K562 (cell line): ENCODE data around the gene LRRC8E. TPM values are rescaled to one million over a fixed set of nuclear protein-coding genes. Genes with fewer than 3 reads are reported as not detected.

Source experiments
- CXXC5 ChIP-seq: fragments of 250-450 bp; sonication (Bioruptor Pico); IDR thresholded peaks from 2 replicates; pipeline ENCODE4 v1.8.0; 2022; ENCODE audit warnings: inconsistent platforms, mild to moderate bottlenecking, moderate library complexity
- DMBX1 ChIP-seq: fragments of 250-450 bp; sonication (Bioruptor Pico); IDR thresholded peaks from 2 replicates; pipeline ENCODE4 v1.8.0; 2022; ENCODE audit warnings: inconsistent platforms, mild to moderate bottlenecking, moderate library complexity, borderline replicate concordance
- ESRRA ChIP-seq: fragments of 450-650 bp; IDR thresholded peaks from 2 replicates; pipeline ENCODE4 v1.6.1; 2014; ENCODE audit warnings: low read depth, mild to moderate bottlenecking, moderate library complexity, borderline replicate concordance
- KDM2B ChIP-seq: fragments of 250-450 bp; sonication (Bioruptor Pico); IDR thresholded peaks from 2 replicates; pipeline ENCODE4 v1.8.0; 2021; ENCODE audit warnings: mild to moderate bottlenecking, moderate library complexity
- NR2C2 ChIP-seq, 2 experiments: fragments of 200-800 bp in 1 of 2; sonication (Bioruptor generic) in 1 of 2; sonication (generic) in 1 of 2; formaldehyde crosslinking in 1 of 2; IDR thresholded peaks; 2 replicates each; pipeline versions ENCODE4 v1.6.1 to v1.8.0; 2016 to 2022; ENCODE audit warnings: mild to moderate bottlenecking in 1 of 2, missing compliant biosample characterization in 1 of 2, missing genetic modification characterization in 1 of 2, missing genetic modification reagents in 1 of 2
- PHF20 ChIP-seq: fragments of 450-650 bp; IDR thresholded peaks from 2 replicates; pipeline ENCODE4 v1.6.1; 2018; ENCODE audit not compliant: partially characterized antibody
- PRMT5 ChIP-seq: sonication (generic); formaldehyde crosslinking; IDR thresholded peaks from 2 replicates; pipeline ENCODE4 v1.5.0; 2020; ENCODE audit warnings: missing genetic modification reagents
- SIN3A ChIP-seq, 2 experiments: fragments of 150-350 bp in 1 of 2; IDR thresholded peaks; 2 replicates each; pipeline ENCODE4 v1.6.1; 2011 to 2016; ENCODE audit warnings: borderline replicate concordance in 2 of 2, low read depth in 2 of 2, low read length in 2 of 2, mild to moderate bottlenecking in 2 of 2, moderate library complexity in 2 of 2; ENCODE audit not compliant: control insufficient read depth in 1 of 2
- SMARCE1 ChIP-seq: fragments of 450-650 bp; IDR thresholded peaks from 2 replicates; pipeline ENCODE4 v1.7.1; 2016; ENCODE audit warnings: mild to moderate bottlenecking
- SNRNP70 ChIP-seq: fragments of 200-400 bp; formaldehyde crosslinking; optimal IDR thresholded peaks from 2 replicates; pipeline ENCODE3; 2017; ENCODE audit warnings: low read depth, low read length
- ZNF324 ChIP-seq: fragments of 250-450 bp; sonication (Bioruptor Pico); IDR thresholded peaks from 2 replicates; pipeline ENCODE4 v1.4.0; 2020; ENCODE audit warnings: mild to moderate bottlenecking
- ZNF586 ChIP-seq: fragments of 450-650 bp; formaldehyde crosslinking; conservative IDR thresholded peaks from 2 replicates; pipeline ENCODE4 v1.4.0; 2020; ENCODE audit warnings: mild to moderate bottlenecking, moderate library complexity
- ZNF79 ChIP-seq: fragments of 250-450 bp; sonication (Bioruptor Pico); IDR thresholded peaks from 2 replicates; pipeline ENCODE4 v1.4.0; 2020; ENCODE audit warnings: low read depth, mild to moderate bottlenecking, moderate library complexity
- polyA plus RNA-seq, 8 experiments: library from polyadenylated mRNA; depleted of rRNA in 4 of 8; stranded (reverse) in 5 of 8; unstranded in 3 of 8; fragments of >200 nt; fragmentation: Nextera tagmentation in 2 of 8; fragmentation: Illumina TruSeq in 1 of 8; extraction: Ambion mirVana in 2 of 8; extraction: Trizol in 1 of 8; gene quantifications; 2 replicates each; pipeline versions ENCODE4 v1.2.1 to v1.2.3, GENCODE V29; 2011 to 2014; ENCODE audit warnings: inconsistent platforms in 1 of 8, missing spikeins in 1 of 8
- total RNA-seq, 7 experiments: library from RNA; depleted of rRNA in 6 of 7; stranded (reverse); fragments of >200 nt in 6 of 7; fragmentation: Illumina TruSeq in 2 of 7; extraction: Trizol in 2 of 7; gene quantifications; 2 replicates each; pipeline versions ENCODE4 v1.2.1 to v1.2.3, GENCODE V29; 2011 to 2021; ENCODE audit warnings: low replicate concordance in 1 of 7
- TF ChIP-seq, protein P1 (sequence below): fragments of 450-650 bp; conservative IDR thresholded peaks from 2 replicates; pipeline ENCODE4 v1.6.1; 2016; ENCODE audit warnings: missing genetic modification characterization, low read depth, mild to moderate bottlenecking, control low read depth, missing compliant biosample characterization
- TF ChIP-seq, protein P2 (sequence below), 3 experiments: fragments of 200-800 bp in 1 of 3; fragments of 250-450 bp in 1 of 3; fragments of 450-650 bp in 1 of 3; sonication (Bioruptor Pico) in 1 of 3; sonication (Bioruptor generic) in 1 of 3; formaldehyde crosslinking in 1 of 3; IDR thresholded peaks; 2 replicates each; pipeline versions ENCODE4 v1.6.1 to v1.8.0; 2016 to 2022; ENCODE audit warnings: mild to moderate bottlenecking in 2 of 3, missing genetic modification characterization in 2 of 3, missing compliant biosample characterization in 1 of 3, moderate library complexity in 1 of 3
- TF ChIP-seq, protein P3 (sequence below): fragments of 200-400 bp; formaldehyde crosslinking; IDR thresholded peaks from 2 replicates; pipeline ENCODE4 v1.6.1; 2017; ENCODE audit warnings: mild to moderate bottlenecking, low read depth, low read length, moderate library complexity

The LRRC8E gene
- total and polyA plus RNA-seq, 9 of the 15 experiments (the other 6 are each of a cell fraction or from before 2014, with no cell fraction given): 0.08 to 5.7 (median 3.5) TPM; not detected in 1

DNA sequence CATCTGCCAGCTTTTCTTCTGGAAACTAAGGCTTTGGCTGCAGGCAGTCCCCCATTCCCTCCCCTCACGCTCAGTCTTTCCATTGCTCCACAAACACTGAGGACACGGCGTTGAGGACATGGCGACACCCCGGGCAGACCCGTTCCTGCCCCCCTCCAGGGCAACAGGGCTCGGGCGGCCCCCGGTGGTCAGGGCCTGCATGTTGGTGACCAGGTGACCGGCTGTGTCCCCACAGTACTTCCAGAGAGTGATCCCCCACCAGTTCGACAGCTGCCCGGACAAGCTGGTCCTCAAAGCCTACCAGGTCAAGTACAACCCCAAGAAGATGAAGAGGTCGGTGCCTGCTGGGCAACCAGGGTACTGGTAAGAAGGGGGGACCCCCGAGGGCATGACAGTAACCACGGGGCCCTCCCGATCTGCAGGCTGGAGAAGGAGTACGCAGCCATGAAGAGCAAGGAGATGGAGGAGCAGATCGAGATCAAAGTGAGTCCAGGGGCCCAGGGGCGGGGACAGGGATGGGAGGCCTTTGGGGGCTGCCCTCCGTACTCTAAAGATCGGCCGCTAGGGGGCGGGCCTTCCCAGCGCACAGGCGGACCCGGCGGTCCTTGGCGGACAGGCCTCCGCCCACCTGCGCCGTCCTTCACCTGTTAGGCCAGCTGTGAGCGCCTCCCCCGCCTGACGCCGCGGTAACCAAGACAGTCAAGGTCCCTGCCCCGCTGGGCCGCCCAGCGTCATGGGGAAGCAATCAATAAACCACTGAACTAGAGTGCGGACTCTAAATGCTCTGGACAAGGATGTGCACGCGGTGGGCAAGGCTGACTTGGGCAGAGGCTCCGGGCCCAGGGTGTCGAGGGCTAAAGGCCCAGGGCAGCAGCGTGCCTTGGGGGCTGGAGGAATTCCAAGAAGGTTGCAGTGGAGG is 35.2 kb upstream of the LRRC8E start (continued):
- TF ChIP-seq CXXC5 (CRISPR knock-in tag): peak; percentile 70
- TF ChIP-seq ZNF324 (CRISPR knock-in tag): no peak
- TF ChIP-seq, protein P1, sequence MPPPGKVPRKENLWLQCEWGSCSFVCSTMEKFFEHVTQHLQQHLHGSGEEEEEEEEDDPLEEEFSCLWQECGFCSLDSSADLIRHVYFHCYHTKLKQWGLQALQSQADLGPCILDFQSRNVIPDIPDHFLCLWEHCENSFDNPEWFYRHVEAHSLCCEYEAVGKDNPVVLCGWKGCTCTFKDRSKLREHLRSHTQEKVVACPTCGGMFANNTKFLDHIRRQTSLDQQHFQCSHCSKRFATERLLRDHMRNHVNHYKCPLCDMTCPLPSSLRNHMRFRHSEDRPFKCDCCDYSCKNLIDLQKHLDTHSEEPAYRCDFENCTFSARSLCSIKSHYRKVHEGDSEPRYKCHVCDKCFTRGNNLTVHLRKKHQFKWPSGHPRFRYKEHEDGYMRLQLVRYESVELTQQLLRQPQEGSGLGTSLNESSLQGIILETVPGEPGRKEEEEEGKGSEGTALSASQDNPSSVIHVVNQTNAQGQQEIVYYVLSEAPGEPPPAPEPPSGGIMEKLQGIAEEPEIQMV (tag): no peak
- 0 out of 2 replicates have a peak, but pooled peaks have one; percentile 31 for TF ChIP-seq ESRRA
- TF ChIP-seq NR2C2 (CRISPR knock-in tag; IDR thresholded peaks at IDR 0.05): no peak
- TF ChIP-seq NR2C2 (tag; IDR thresholded peaks at IDR 0.05): no peak
- no peak for TF ChIP-seq DMBX1 (CRISPR knock-in tag)
- TF ChIP-seq PHF20: no peak
- TF ChIP-seq, protein P2, sequence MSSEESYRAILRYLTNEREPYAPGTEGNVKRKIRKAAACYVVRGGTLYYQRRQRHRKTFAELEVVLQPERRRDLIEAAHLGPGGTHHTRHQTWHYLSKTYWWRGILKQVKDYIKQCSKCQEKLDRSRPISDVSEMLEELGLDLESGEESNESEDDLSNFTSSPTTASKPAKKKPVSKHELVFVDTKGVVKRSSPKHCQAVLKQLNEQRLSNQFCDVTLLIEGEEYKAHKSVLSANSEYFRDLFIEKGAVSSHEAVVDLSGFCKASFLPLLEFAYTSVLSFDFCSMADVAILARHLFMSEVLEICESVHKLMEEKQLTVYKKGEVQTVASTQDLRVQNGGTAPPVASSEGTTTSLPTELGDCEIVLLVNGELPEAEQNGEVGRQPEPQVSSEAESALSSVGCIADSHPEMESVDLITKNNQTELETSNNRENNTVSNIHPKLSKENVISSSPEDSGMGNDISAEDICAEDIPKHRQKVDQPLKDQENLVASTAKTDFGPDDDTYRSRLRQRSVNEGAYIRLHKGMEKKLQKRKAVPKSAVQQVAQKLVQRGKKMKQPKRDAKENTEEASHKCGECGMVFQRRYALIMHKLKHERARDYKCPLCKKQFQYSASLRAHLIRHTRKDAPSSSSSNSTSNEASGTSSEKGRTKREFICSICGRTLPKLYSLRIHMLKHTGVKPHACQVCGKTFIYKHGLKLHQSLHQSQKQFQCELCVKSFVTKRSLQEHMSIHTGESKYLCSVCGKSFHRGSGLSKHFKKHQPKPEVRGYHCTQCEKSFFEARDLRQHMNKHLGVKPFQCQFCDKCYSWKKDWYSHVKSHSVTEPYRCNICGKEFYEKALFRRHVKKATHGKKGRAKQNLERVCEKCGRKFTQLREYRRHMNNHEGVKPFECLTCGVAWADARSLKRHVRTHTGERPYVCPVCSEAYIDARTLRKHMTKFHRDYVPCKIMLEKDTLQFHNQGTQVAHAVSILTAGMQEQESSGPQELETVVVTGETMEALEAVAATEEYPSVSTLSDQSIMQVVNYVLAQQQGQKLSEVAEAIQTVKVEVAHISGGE (CRISPR knock-in tag; IDR thresholded peaks at IDR 0.05): no peak
- TF ChIP-seq, protein P3, sequence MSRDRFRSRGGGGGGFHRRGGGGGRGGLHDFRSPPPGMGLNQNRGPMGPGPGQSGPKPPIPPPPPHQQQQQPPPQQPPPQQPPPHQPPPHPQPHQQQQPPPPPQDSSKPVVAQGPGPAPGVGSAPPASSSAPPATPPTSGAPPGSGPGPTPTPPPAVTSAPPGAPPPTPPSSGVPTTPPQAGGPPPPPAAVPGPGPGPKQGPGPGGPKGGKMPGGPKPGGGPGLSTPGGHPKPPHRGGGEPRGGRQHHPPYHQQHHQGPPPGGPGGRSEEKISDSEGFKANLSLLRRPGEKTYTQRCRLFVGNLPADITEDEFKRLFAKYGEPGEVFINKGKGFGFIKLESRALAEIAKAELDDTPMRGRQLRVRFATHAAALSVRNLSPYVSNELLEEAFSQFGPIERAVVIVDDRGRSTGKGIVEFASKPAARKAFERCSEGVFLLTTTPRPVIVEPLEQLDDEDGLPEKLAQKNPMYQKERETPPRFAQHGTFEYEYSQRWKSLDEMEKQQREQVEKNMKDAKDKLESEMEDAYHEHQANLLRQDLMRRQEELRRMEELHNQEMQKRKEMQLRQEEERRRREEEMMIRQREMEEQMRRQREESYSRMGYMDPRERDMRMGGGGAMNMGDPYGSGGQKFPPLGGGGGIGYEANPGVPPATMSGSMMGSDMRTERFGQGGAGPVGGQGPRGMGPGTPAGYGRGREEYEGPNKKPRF: no peak
- TF ChIP-seq SMARCE1: no peak
- TF ChIP-seq ZNF79 (CRISPR knock-in tag): no peak
- TF ChIP-seq ZNF586: no peak
- no peak for TF ChIP-seq KDM2B (CRISPR knock-in tag)
- TF ChIP-seq SNRNP70: no peak
- peak; percentile 64 to 96; a peak in 2 of 4 replicates for TF ChIP-seq SIN3A (IDR thresholded peaks at IDR 0.05; ENCODE audit: borderline replicate concordance in 2 of 2, control insufficient read depth in 1 of 2, low read depth in 2 of 2, low read length in 2 of 2)
- no peak for TF ChIP-seq PRMT5 (CRISPR knock-in tag)
